WTC11 (cell line): ENCODE results near the gene PTPRG. TPM values are rescaled to one million over a fixed set of nuclear protein-coding genes. Genes with fewer than 3 reads are reported as not detected.

ENCODE experiments used
- ATAC-seq: fragments of 200-7000 bp; cut with Tn5 transposase; 2 replicates; pipeline ENCODE4 v1.10.0; 2021; ENCODE audit warnings: mild to moderate bottlenecking, moderate library complexity
- CTCF ChIA-PET: fragments of 300-600 bp; sonication (Branson Sonifier 250); formaldehyde crosslinking; loops from one replicate; lab custom pipeline; 2021; ENCODE audit warnings: antibody characterized with exemption; lab: Charles Lee
- POLR2A ChIA-PET: fragments of 350-600 bp; sonication (Branson Sonifier 250); formaldehyde crosslinking; loops from one replicate; lab custom pipeline; 2021; ENCODE audit warnings: antibody characterized with exemption; lab: Charles Lee
- DNase-seq: peaks from one replicate; pipeline ENCODE4 v3.0.0; 2021; ENCODE audit warnings: low spot score
- H3K27ac Mint-ChIP-seq: 2 replicates; pipeline ENCODE4 v1.8.0; 2021; ENCODE audit warnings: mixed read lengths
- H3K27me3 Mint-ChIP-seq: 2 replicates; pipeline ENCODE4 v1.8.0; 2021; ENCODE audit warnings: low read depth, mild to moderate bottlenecking, moderate library complexity, mixed read lengths
- H3K36me3 Mint-ChIP-seq: 2 replicates; pipeline ENCODE4 v1.8.0; 2021; ENCODE audit warnings: mixed read lengths
- H3K4me1 Mint-ChIP-seq: 2 replicates; pipeline ENCODE4 v1.8.0; 2022; ENCODE audit warnings: mixed read lengths
- H3K4me3 Mint-ChIP-seq: 2 replicates; pipeline ENCODE4 v1.8.0; 2021; ENCODE audit warnings: mild to moderate bottlenecking, moderate library complexity, mixed read lengths
- H3K9me3 Mint-ChIP-seq: 2 replicates; pipeline ENCODE4 v1.8.0; 2021; ENCODE audit warnings: mixed read lengths
- FOXK1 ChIP-seq: sonication (generic); formaldehyde crosslinking; IDR thresholded peaks from 2 replicates; pipeline ENCODE4 v1.8.0; 2022; ENCODE audit warnings: mild to moderate bottlenecking, moderate library complexity, missing genetic modification reagents
- FOXP1 ChIP-seq: sonication (generic); formaldehyde crosslinking; IDR thresholded peaks from 2 replicates; pipeline ENCODE4 v1.8.0; 2022; ENCODE audit warnings: missing genetic modification reagents, mild to moderate bottlenecking, moderate library complexity, borderline replicate concordance
- JUN ChIP-seq: sonication (generic); formaldehyde crosslinking; IDR thresholded peaks from 2 replicates; pipeline ENCODE4 v1.8.0; 2023; ENCODE audit warnings: mild to moderate bottlenecking, missing genetic modification reagents
- MXD4 ChIP-seq: fragments of 250-450 bp; sonication (Bioruptor Pico); IDR thresholded peaks from 2 replicates; pipeline ENCODE4 v1.8.0; 2021; ENCODE audit warnings: mild to moderate bottlenecking, moderate library complexity, borderline replicate concordance
- PRRX2 ChIP-seq: fragments of 250-450 bp; sonication (Bioruptor Pico); IDR thresholded peaks from 2 replicates; pipeline ENCODE4 v1.8.0; 2021; ENCODE audit warnings: mild to moderate bottlenecking
- TCF7 ChIP-seq: sonication (generic); formaldehyde crosslinking; IDR thresholded peaks from 2 replicates; pipeline ENCODE4 v1.8.0; 2022; ENCODE audit warnings: mild to moderate bottlenecking, low read depth, missing genetic modification reagents, moderate library complexity
- ZBTB21 ChIP-seq: sonication (generic); formaldehyde crosslinking; IDR thresholded peaks from 2 replicates; pipeline ENCODE4 v1.8.1; 2023; ENCODE audit warnings: mild to moderate bottlenecking, missing genetic modification reagents, borderline replicate concordance
- ZNF121 ChIP-seq: sonication (generic); formaldehyde crosslinking; IDR thresholded peaks from 2 replicates; pipeline ENCODE4 v1.8.0; 2023; ENCODE audit warnings: missing genetic modification reagents
- ZNF263 ChIP-seq: sonication (generic); formaldehyde crosslinking; IDR thresholded peaks from 2 replicates; pipeline ENCODE4 v1.8.1; 2022; ENCODE audit warnings: low read depth, mild to moderate bottlenecking, moderate library complexity, missing genetic modification reagents
- total RNA-seq: library from RNA; stranded (reverse); gene quantifications from 3 replicates; pipeline ENCODE4 v1.2.3, GENCODE V29; 2021
- TF ChIP-seq, protein P1 (sequence below): fragments of 250-450 bp; sonication (Bioruptor Pico); IDR thresholded peaks from 2 replicates; pipeline ENCODE4 v2.1.2; 2022; ENCODE audit warnings: mild to moderate bottlenecking, moderate library complexity
- TF ChIP-seq, protein P2 (sequence below): sonication (generic); formaldehyde crosslinking; IDR thresholded peaks from 2 replicates; pipeline ENCODE4 v1.8.0; 2022; ENCODE audit warnings: mild to moderate bottlenecking, missing genetic modification reagents
- TF ChIP-seq, protein P3 (sequence below): fragments of 250-450 bp; sonication (Bioruptor Pico); IDR thresholded peaks from 2 replicates; pipeline ENCODE4 v1.9.0; 2021; ENCODE audit warnings: mild to moderate bottlenecking
- TF ChIP-seq, protein P4 (sequence below): sonication (generic); formaldehyde crosslinking; IDR thresholded peaks from 2 replicates; pipeline ENCODE4 v1.8.1; 2023; ENCODE audit warnings: mild to moderate bottlenecking, moderate library complexity, missing genetic modification reagents
- TF ChIP-seq, protein P5 (sequence below): sonication (generic); formaldehyde crosslinking; IDR thresholded peaks from 2 replicates; pipeline ENCODE4 v1.8.0; 2022; ENCODE audit warnings: missing genetic modification reagents
- TF ChIP-seq, protein P6 (sequence below): fragments of 250-450 bp; sonication (Bioruptor Pico); IDR thresholded peaks from 2 replicates; pipeline ENCODE4 v1.9.0; 2021; ENCODE audit warnings: mild to moderate bottlenecking
- TF ChIP-seq, protein P7 (sequence below): fragments of 250-450 bp; sonication (Bioruptor Pico); IDR thresholded peaks from 2 replicates; pipeline ENCODE4 v1.8.0; 2021; ENCODE audit warnings: mild to moderate bottlenecking

PTPRG gene
- total RNA-seq, 1 experiment from 2014 or later: 106 TPM

DNA sequence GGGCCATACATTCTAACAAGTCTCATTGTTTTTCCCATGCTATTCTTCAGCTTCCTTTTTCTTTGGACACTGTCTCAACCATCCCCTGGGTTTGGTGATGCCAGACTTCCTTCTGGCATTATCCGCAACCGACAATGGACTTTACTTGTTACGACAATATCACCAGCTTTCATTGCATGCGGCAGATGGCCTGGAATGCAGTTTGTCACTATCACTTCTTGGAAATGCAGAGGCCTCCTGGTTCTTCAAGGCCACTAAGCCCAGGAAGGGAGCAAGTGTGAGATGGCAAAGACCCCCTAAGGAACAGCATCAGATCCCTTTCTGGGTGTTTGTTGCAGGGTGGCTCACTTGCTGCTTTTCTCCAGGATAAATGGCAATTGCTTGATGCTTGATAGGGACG, 128.6 kb downstream of the PTPRG start (continued):
- TF ChIP-seq, protein P1, sequence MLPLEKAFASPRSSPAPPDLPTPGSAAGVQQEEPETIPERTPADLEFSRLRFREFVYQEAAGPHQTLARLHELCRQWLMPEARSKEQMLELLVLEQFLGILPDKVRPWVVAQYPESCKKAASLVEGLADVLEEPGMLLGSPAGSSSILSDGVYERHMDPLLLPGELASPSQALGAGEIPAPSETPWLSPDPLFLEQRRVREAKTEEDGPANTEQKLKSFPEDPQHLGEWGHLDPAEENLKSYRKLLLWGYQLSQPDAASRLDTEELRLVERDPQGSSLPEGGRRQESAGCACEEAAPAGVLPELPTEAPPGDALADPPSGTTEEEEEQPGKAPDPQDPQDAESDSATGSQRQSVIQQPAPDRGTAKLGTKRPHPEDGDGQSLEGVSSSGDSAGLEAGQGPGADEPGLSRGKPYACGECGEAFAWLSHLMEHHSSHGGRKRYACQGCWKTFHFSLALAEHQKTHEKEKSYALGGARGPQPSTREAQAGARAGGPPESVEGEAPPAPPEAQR (CRISPR knock-in tag): no peak
- no peak for TF ChIP-seq ZBTB21 (CRISPR knock-in tag)
- TF ChIP-seq FOXP1 (CRISPR knock-in tag): no peak

DNA sequence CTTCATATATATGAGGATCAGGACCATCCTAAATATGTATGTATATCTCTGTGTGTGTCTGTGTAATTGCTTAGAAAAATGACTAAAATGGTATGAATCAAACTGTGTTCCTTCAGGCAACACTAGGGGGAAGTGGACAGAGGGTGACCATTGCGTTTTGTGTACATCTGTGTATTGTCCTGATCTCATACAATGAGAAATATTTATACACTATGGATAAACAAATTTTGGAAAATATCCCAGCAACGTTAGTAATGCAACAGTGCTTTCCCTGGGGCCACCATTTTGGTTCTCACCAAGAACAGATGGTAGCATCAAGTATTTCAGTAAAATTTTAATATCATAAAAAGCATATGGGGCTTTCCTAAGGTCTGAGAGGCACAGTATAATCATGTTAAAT, 130.1 kb downstream of the PTPRG start:
- Mint-ChIP-seq H3K9me3 (no peaks in the 10 kb centered on the region), H3K27me3 (no peaks in the 10 kb centered on the region)
- ChIA-PET CTCF (no interaction called here), POLR2A (no interaction called here)
- no peak for TF ChIP-seq TCF7 (CRISPR knock-in tag)
- no peak for TF ChIP-seq JUN (CRISPR knock-in tag)
- TF ChIP-seq, protein P2, sequence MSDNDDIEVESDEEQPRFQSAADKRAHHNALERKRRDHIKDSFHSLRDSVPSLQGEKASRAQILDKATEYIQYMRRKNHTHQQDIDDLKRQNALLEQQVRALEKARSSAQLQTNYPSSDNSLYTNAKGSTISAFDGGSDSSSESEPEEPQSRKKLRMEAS (CRISPR knock-in tag): no peak
- TF ChIP-seq FOXK1: no peak
- TF ChIP-seq ZNF121 (CRISPR knock-in tag): no peak
- TF ChIP-seq, protein P3, sequence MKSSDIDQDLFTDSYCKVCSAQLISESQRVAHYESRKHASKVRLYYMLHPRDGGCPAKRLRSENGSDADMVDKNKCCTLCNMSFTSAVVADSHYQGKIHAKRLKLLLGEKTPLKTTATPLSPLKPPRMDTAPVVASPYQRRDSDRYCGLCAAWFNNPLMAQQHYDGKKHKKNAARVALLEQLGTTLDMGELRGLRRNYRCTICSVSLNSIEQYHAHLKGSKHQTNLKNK (CRISPR knock-in tag): no peak
- TF ChIP-seq, all 79 proteins: peak for 0
- Mint-ChIP-seq H3K4me1 (peaks cover 91% of the 10 kb centered on the region), H3K4me3 (no peak overlapping the region), H3K36me3 (peaks cover 5% of the 10 kb centered on the region; the same call in 1 of the 2 replicates), H3K27ac (peak overlapping the region; percentile 82)
- DNase-seq (no peak), ATAC-seq (no peak)

DNA sequence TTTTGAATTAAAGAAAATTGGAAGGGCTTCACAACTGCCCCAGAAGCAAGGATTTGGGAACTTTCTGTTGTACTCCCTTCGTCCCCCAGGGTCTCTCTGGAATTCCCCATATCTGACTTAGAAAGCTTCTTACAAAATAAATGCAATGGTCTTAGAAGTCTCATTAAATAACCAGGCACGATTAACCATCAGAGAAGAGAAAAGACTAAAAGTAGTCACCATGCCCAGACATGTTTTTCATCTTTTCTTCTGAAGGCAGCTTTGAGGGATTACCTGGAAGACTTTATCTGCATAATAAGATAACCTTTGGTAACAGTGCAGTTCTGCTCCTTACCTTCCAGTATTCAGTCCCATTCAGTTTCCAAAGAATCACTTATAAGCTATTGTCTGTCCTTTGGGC, 135.9 kb downstream of the PTPRG start:
- POLR2A ChIA-PET: interaction anchor here (0.6 kb wide), 1 partner anchor 219 kb away, joined by 4 read pairs; no protein-coding TSS in a partner anchor
- Mint-ChIP-seq H3K27ac (peak overlapping the region; percentile 94), H3K27me3 (no peaks in the 10 kb centered on the region), H3K4me3 (no peak overlapping the region), H3K4me1 (peaks cover 86% of the 10 kb centered on the region), H3K36me3 (no peaks in the 10 kb centered on the region), H3K9me3 (no peaks in the 10 kb centered on the region)
- ATAC-seq (no peak), DNase-seq (no peak)
- CTCF ChIA-PET: interaction anchor here (1.0 kb wide), 1 partner anchor 9 kb away, joined by 3 read pairs; no protein-coding TSS in a partner anchor
- TF ChIP-seq PRRX2 (CRISPR knock-in tag) (no peak), ZNF263 (CRISPR knock-in tag) (no peak), MXD4 (CRISPR knock-in tag) (no peak), JUN (CRISPR knock-in tag) (no peak)
- TF ChIP-seq, protein P4, sequence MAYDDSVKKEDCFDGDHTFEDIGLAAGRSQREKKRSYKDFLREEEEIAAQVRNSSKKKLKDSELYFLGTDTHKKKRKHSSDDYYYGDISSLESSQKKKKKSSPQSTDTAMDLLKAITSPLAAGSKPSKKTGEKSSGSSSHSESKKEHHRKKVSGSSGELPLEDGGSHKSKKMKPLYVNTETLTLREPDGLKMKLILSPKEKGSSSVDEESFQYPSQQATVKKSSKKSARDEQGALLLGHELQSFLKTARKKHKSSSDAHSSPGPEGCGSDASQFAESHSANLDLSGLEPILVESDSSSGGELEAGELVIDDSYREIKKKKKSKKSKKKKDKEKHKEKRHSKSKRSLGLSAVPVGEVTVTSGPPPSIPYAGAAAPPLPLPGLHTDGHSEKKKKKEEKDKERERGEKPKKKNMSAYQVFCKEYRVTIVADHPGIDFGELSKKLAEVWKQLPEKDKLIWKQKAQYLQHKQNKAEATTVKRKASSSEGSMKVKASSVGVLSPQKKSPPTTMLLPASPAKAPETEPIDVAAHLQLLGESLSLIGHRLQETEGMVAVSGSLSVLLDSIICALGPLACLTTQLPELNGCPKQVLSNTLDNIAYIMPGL: no peak
- TF ChIP-seq, protein P5, sequence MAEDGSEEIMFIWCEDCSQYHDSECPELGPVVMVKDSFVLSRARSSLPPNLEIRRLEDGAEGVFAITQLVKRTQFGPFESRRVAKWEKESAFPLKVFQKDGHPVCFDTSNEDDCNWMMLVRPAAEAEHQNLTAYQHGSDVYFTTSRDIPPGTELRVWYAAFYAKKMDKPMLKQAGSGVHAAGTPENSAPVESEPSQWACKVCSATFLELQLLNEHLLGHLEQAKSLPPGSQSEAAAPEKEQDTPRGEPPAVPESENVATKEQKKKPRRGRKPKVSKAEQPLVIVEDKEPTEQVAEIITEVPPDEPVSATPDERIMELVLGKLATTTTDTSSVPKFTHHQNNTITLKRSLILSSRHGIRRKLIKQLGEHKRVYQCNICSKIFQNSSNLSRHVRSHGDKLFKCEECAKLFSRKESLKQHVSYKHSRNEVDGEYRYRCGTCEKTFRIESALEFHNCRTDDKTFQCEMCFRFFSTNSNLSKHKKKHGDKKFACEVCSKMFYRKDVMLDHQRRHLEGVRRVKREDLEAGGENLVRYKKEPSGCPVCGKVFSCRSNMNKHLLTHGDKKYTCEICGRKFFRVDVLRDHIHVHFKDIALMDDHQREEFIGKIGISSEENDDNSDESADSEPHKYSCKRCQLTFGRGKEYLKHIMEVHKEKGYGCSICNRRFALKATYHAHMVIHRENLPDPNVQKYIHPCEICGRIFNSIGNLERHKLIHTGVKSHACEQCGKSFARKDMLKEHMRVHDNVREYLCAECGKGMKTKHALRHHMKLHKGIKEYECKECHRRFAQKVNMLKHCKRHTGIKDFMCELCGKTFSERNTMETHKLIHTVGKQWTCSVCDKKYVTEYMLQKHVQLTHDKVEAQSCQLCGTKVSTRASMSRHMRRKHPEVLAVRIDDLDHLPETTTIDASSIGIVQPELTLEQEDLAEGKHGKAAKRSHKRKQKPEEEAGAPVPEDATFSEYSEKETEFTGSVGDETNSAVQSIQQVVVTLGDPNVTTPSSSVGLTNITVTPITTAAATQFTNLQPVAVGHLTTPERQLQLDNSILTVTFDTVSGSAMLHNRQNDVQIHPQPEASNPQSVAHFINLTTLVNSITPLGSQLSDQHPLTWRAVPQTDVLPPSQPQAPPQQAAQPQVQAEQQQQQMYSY (CRISPR knock-in tag): no peak
- TF ChIP-seq, protein P6, sequence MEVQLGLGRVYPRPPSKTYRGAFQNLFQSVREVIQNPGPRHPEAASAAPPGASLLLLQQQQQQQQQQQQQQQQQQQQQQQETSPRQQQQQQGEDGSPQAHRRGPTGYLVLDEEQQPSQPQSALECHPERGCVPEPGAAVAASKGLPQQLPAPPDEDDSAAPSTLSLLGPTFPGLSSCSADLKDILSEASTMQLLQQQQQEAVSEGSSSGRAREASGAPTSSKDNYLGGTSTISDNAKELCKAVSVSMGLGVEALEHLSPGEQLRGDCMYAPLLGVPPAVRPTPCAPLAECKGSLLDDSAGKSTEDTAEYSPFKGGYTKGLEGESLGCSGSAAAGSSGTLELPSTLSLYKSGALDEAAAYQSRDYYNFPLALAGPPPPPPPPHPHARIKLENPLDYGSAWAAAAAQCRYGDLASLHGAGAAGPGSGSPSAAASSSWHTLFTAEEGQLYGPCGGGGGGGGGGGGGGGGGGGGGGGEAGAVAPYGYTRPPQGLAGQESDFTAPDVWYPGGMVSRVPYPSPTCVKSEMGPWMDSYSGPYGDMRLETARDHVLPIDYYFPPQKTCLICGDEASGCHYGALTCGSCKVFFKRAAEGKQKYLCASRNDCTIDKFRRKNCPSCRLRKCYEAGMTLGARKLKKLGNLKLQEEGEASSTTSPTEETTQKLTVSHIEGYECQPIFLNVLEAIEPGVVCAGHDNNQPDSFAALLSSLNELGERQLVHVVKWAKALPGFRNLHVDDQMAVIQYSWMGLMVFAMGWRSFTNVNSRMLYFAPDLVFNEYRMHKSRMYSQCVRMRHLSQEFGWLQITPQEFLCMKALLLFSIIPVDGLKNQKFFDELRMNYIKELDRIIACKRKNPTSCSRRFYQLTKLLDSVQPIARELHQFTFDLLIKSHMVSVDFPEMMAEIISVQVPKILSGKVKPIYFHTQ (CRISPR knock-in tag): no peak
- TF ChIP-seq, protein P3 (CRISPR knock-in tag): no peak
- TF ChIP-seq, protein P7, sequence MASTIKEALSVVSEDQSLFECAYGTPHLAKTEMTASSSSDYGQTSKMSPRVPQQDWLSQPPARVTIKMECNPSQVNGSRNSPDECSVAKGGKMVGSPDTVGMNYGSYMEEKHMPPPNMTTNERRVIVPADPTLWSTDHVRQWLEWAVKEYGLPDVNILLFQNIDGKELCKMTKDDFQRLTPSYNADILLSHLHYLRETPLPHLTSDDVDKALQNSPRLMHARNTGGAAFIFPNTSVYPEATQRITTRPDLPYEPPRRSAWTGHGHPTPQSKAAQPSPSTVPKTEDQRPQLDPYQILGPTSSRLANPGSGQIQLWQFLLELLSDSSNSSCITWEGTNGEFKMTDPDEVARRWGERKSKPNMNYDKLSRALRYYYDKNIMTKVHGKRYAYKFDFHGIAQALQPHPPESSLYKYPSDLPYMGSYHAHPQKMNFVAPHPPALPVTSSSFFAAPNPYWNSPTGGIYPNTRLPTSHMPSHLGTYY (CRISPR knock-in tag): no peak
